GM23338 (cell line): ENCODE results near the gene COMP. TPM values are rescaled to one million over a fixed set of nuclear protein-coding genes. Genes with fewer than 3 reads are reported as not detected.

Source experiments
- ATAC-seq: fragments of 200-7000 bp; cut with Tn5 transposase; 3 replicates; pipeline ENCODE4 v1.9.1; 2020
- DNase-seq: peaks from one replicate; pipeline ENCODE4 v3.0.0-alpha.2; 2015; ENCODE audit warnings: low spot score
- H2AFZ ChIP-seq: fragments of 200-600 bp; sonication (generic); 2 replicates; pipeline ENCODE4 v1.8.0; 2016; ENCODE audit warnings: antibody characterized with exemption, mild to moderate bottlenecking, moderate library complexity
- H3F3A ChIP-seq: fragments of 200-600 bp; sonication (generic); replicated peaks from 2 replicates; pipeline ENCODE4 v1.8.0; 2017; ENCODE audit warnings: antibody characterized with exemption, mixed run types, low read depth
- H3K27ac ChIP-seq: fragments of 200-600 bp; sonication (generic); 2 replicates; pipeline ENCODE4 v1.6.1; 2016; ENCODE audit warnings: low read depth
- H3K27me3 ChIP-seq: fragments of 200-600 bp; sonication (generic); 2 replicates; pipeline ENCODE4 v1.8.0; 2016; ENCODE audit warnings: mild to moderate bottlenecking, mixed run types, moderate library complexity; ENCODE audit not compliant: insufficient read depth
- H3K36me3 ChIP-seq: fragments of 200-600 bp; sonication (generic); 2 replicates; pipeline ENCODE4 v1.8.0; 2016; ENCODE audit warnings: mild to moderate bottlenecking; ENCODE audit not compliant: insufficient read depth
- H3K4me1 ChIP-seq: fragments of 200-600 bp; sonication (generic); 2 replicates; pipeline ENCODE4 v1.8.0; 2016; ENCODE audit warnings: mild to moderate bottlenecking, moderate library complexity; ENCODE audit not compliant: insufficient read depth
- H3K4me2 ChIP-seq: fragments of 200-600 bp; sonication (generic); 2 replicates; pipeline ENCODE4 v1.7.1; 2017; ENCODE audit warnings: mixed run types
- H3K4me3 ChIP-seq: fragments of 200-600 bp; sonication (generic); 2 replicates; pipeline ENCODE4 v1.6.1; 2016; ENCODE audit warnings: mixed run types
- H3K79me2 ChIP-seq: fragments of 200-600 bp; sonication (generic); replicated peaks from 2 replicates; pipeline ENCODE4 v1.8.0; 2017; ENCODE audit warnings: mild to moderate bottlenecking; ENCODE audit not compliant: insufficient read depth
- H3K9me2 ChIP-seq: fragments of 200-600 bp; sonication (generic); 2 replicates; pipeline ENCODE4 v1.8.0; 2017; ENCODE audit not compliant: insufficient read depth
- H4K20me1 ChIP-seq: fragments of 200-600 bp; sonication (generic); replicated peaks from 2 replicates; pipeline ENCODE4 v1.8.0; 2017; ENCODE audit warnings: mild to moderate bottlenecking; ENCODE audit not compliant: insufficient read depth
- H3K27ac Mint-ChIP-seq: 2 replicates; pipeline ENCODE4 v1.8.0; 2020; ENCODE audit warnings: inconsistent platforms, mild to moderate bottlenecking, moderate library complexity, mixed read lengths
- H3K27me3 Mint-ChIP-seq: 3 replicates; pipeline ENCODE4 v1.8.0; 2022; ENCODE audit warnings: low read depth, mild to moderate bottlenecking, moderate library complexity, mixed read lengths, inconsistent platforms; ENCODE audit not compliant: insufficient read depth, poor library complexity
- H3K36me3 Mint-ChIP-seq: 3 replicates; pipeline ENCODE4 v1.8.0; 2021; ENCODE audit warnings: low read depth, mild to moderate bottlenecking, inconsistent platforms, moderate library complexity, mixed read lengths
- H3K4me1 Mint-ChIP-seq: 3 replicates; pipeline ENCODE4 v1.8.0; 2020; ENCODE audit warnings: mild to moderate bottlenecking, inconsistent platforms, mixed read lengths
- H3K4me3 Mint-ChIP-seq: 3 replicates; pipeline ENCODE4 v1.8.0; 2021; ENCODE audit warnings: moderate library complexity, mild to moderate bottlenecking, inconsistent platforms, mixed read lengths
- H3K9me3 Mint-ChIP-seq: 3 replicates; pipeline ENCODE4 v1.8.0; 2020; ENCODE audit warnings: moderate library complexity, mild to moderate bottlenecking, inconsistent platforms, mixed read lengths
- CREB1 ChIP-seq: fragments of 250-450 bp; sonication (Bioruptor Pico); IDR thresholded peaks from 2 replicates; pipeline ENCODE4 v1.5.0; 2020; ENCODE audit warnings: low read depth, mild to moderate bottlenecking, moderate library complexity
- ETS1 ChIP-seq: IDR thresholded peaks from 2 replicates; pipeline ENCODE4 v1.6.1; 2016; ENCODE audit warnings: antibody characterized with exemption
- EZH2 ChIP-seq: fragments of 200-600 bp; sonication (generic); IDR thresholded peaks from one replicate; pipeline ENCODE4 v1.8.0; 2017; ENCODE audit warnings: antibody characterized with exemption, mild to moderate bottlenecking, low read depth; ENCODE audit not compliant: unreplicated experiment
- EZH2phosphoT487 ChIP-seq: fragments of 200-600 bp; sonication (generic); IDR thresholded peaks from one replicate; pipeline ENCODE4 v1.8.1; 2018; ENCODE audit warnings: antibody characterized with exemption; ENCODE audit not compliant: unreplicated experiment
- NANOG ChIP-seq: IDR thresholded peaks from 2 replicates; pipeline ENCODE4 v1.6.1; 2016; ENCODE audit warnings: antibody characterized with exemption, borderline replicate concordance
- POLR2AphosphoS5 ChIP-seq: IDR thresholded peaks from 2 replicates; pipeline ENCODE4 v1.6.1; 2016; ENCODE audit warnings: antibody characterized with exemption, low read depth
- STAT1 ChIP-seq: IDR thresholded peaks from one replicate; pipeline ENCODE4 v1.6.1; 2016; ENCODE audit warnings: antibody characterized with exemption; ENCODE audit not compliant: unreplicated experiment
- ZNF114 ChIP-seq: fragments of 250-450 bp; sonication (Bioruptor Pico); IDR thresholded peaks from 2 replicates; pipeline ENCODE4 v1.5.0; 2020; ENCODE audit warnings: mild to moderate bottlenecking, moderate library complexity
- ZNF462 ChIP-seq: fragments of 250-450 bp; sonication (Bioruptor Pico); IDR thresholded peaks from 2 replicates; pipeline ENCODE4 v1.5.0; 2020; ENCODE audit warnings: mild to moderate bottlenecking, moderate library complexity
- polyA plus RNA-seq: library from polyadenylated mRNA; unstranded; fragments of >200 nt; fragmentation: Nextera tagmentation; extraction: Ambion mirVana; gene quantifications from 2 replicates; pipeline ENCODE4 v1.2.1, GENCODE V29; 2016
- total RNA-seq: library from RNA; depleted of rRNA; stranded (reverse); fragments of >200 nt; shearing (Covaris generic); gene quantifications from 2 replicates; pipeline ENCODE4 v1.2.3, GENCODE V29; 2014

COMP gene
- total and polyA plus RNA-seq, 2 experiments from 2014 or later = 0.58 to 0.63 TPM

- no peak for DNase-seq
- Histone ChIP-seq H4K20me1 (peaks cover 8% of the 10 kb centered on the region), H3K4me1 (no peaks in the 10 kb centered on the region), H3K4me2 (no peak overlapping the region), H3K36me3 (no peaks in the 10 kb centered on the region), H3K9me2 (no peaks in the 10 kb centered on the region), H3K4me3 (no peak overlapping the region), H2AFZ (no peak overlapping the region), H3F3A (no peaks in the 10 kb centered on the region), H3K27me3 (peaks cover 89% of the 10 kb centered on the region), H3K79me2 (no peaks in the 10 kb centered on the region), H3K27ac (no peak overlapping the region)
- Mint-ChIP-seq H3K27me3 (peaks cover 67% of the 10 kb centered on the region), H3K9me3 (no peaks in the 10 kb centered on the region), H3K4me3 (no peak overlapping the region), H3K27ac (no peak overlapping the region), H3K4me1 (no peaks in the 10 kb centered on the region), H3K36me3 (no peaks in the 10 kb centered on the region)
- no peak for ATAC-seq
- no peak for TF ChIP-seq EZH2phosphoT487
- no peak for TF ChIP-seq STAT1
- TF ChIP-seq ETS1 = no peak
- no peak for TF ChIP-seq EZH2
- TF ChIP-seq ZNF114 (CRISPR knock-in tag) = no peak
- no peak for TF ChIP-seq CREB1 (CRISPR knock-in tag)
- no peak for TF ChIP-seq ZNF462 (CRISPR knock-in tag)
- no peak for TF ChIP-seq NANOG
- TF ChIP-seq POLR2AphosphoS5 = no peak
Observed at GRCh38 chr19:18773682-18774081, 17.4 kb downstream of the COMP start.
